HCT116 (cell line): ENCODE measurements around the gene INF2. TPM values are rescaled to one million over a fixed set of nuclear protein-coding genes. Genes with fewer than 3 reads are reported as not detected.

Experiments
- ATAC-seq: fragments of 200-7000 bp; cut with Tn5 transposase; 2 replicates; pipeline ENCODE4 v1.9.1; 2020; ENCODE audit warnings: mild to moderate bottlenecking, moderate library complexity
- BruUV-seq: library from RNA; stranded (reverse); fragments of 400-500 nt; replicated peaks from 2 replicates; lab custom pipeline; 2021; lab: Mats Ljungman, UMichigan
- CTCF ChIA-PET: fragments of 300-600 bp; sonication (Branson Sonifier 250); formaldehyde crosslinking; loops from one replicate; lab custom pipeline; 2021; ENCODE audit warnings: antibody characterized with exemption; lab: Charles Lee
- POLR2A ChIA-PET: fragments of 300-600, 350-600 bp; sonication (Branson Sonifier 250); formaldehyde crosslinking; loops from one replicate; lab custom pipeline; 2021; ENCODE audit warnings: antibody characterized with exemption; lab: Charles Lee
- RAD21 ChIA-PET, 2 experiments: fragments of 300-600 bp; sonication (Branson Sonifier 250); formaldehyde crosslinking; loops; one replicate each; lab custom pipeline; 2023; ENCODE audit warnings: low total read pairs in 2 of 2; ENCODE audit not compliant: uncharacterized antibody in 2 of 2, unreplicated experiment in 2 of 2, low non-redundant PET in 1 of 2; lab: Charles Lee
- DNase-seq: peaks from one replicate; pipeline ENCODE4 v3.0.0-alpha.2; 2010; ENCODE audit warnings: low read depth, low spot score
- H2AFZ ChIP-seq: fragments of 200-600 bp; shearing (Covaris generic), sonication (generic); 2 replicates; pipeline ENCODE4 v1.6.1; 2017; ENCODE audit warnings: low read depth, mixed run types, mixed read lengths, antibody characterized with exemption, low read length; ENCODE audit not compliant: poor library complexity, severe bottlenecking
- H3K27ac ChIP-seq: 2 replicates; pipeline ENCODE4 v1.5.1; 2012; ENCODE audit warnings: low read depth, low read length
- H3K27me3 ChIP-seq: fragments of 200-600 bp; sonication (generic); 2 replicates; pipeline ENCODE4 v1.6.1; 2016; ENCODE audit warnings: mixed run types, low read length, mixed read lengths; ENCODE audit not compliant: insufficient read depth
- H3K36me3 ChIP-seq, 2 experiments: fragments of 200-500 bp in 1 of 2; fragments of 200-600 bp in 1 of 2; sonication (Bioruptor generic) in 1 of 2; sonication (generic) in 1 of 2; 2 replicates each; pipeline versions ENCODE4 v1.5.1 to v1.6.1; 2014 to 2016; ENCODE audit warnings: low read length in 2 of 2, inconsistent platforms in 1 of 2, mixed read lengths in 1 of 2, mixed run types in 1 of 2; ENCODE audit not compliant: insufficient read depth in 2 of 2, control insufficient read depth in 1 of 2
- H3K4me1 ChIP-seq, 2 experiments: fragments of 200-600 bp in 1 of 2; sonication (generic) in 1 of 2; 2 replicates each; pipeline versions ENCODE4 v1.5.1 to v1.6.1; 2012 to 2017; ENCODE audit warnings: low read length in 2 of 2, inconsistent platforms in 1 of 2, mild to moderate bottlenecking in 1 of 2, mixed read lengths in 1 of 2, mixed run types in 1 of 2, moderate library complexity in 1 of 2; ENCODE audit not compliant: insufficient read depth in 2 of 2, control insufficient read depth in 1 of 2
- H3K4me2 ChIP-seq: fragments of 200-600 bp; sonication (generic); 2 replicates; pipeline ENCODE4 v1.6.1; 2017; ENCODE audit warnings: mixed run types, low read length, mixed read lengths
- H3K4me3 ChIP-seq, 2 experiments: fragments of 200-600 bp in 1 of 2; sonication (generic) in 1 of 2; replicated peaks in 1 of 2; 2 replicates each; pipeline ENCODE4 v1.5.1; 2011 to 2016; ENCODE audit warnings: low read length in 2 of 2, control low read depth in 1 of 2, low read depth in 1 of 2, mild to moderate bottlenecking in 1 of 2, mixed read lengths in 1 of 2, mixed run types in 1 of 2
- H3K79me2 ChIP-seq: fragments of 200-600 bp; sonication (generic); 2 replicates; pipeline ENCODE4 v1.6.1; 2017; ENCODE audit warnings: mild to moderate bottlenecking, mixed run types, low read length, moderate library complexity, mixed read lengths; ENCODE audit not compliant: insufficient read depth
- H3K9ac ChIP-seq: fragments of 200-600 bp; sonication (generic); 2 replicates; pipeline ENCODE4 v1.6.1; 2016; ENCODE audit warnings: low read length, mixed read lengths
- H3K9me2 ChIP-seq: fragments of 200-600 bp; sonication (generic), shearing (Covaris generic); 2 replicates; pipeline ENCODE4 v1.6.1; 2017; ENCODE audit warnings: mixed run types, mild to moderate bottlenecking, moderate library complexity; ENCODE audit not compliant: insufficient read depth
- H3K9me3 ChIP-seq, 2 experiments: fragments of 200-500 bp in 1 of 2; fragments of 200-600 bp in 1 of 2; sonication (Bioruptor generic) in 1 of 2; sonication (generic) in 1 of 2; 2 replicates each; pipeline ENCODE4 v1.6.1; 2014 to 2017; ENCODE audit warnings: low read length in 2 of 2, mixed read lengths in 2 of 2, inconsistent platforms in 1 of 2, low read depth in 1 of 2, mild to moderate bottlenecking in 1 of 2, mixed run types in 1 of 2, moderate library complexity in 1 of 2; ENCODE audit not compliant: control insufficient read depth in 1 of 2, insufficient read depth in 1 of 2
- H4K20me1 ChIP-seq: fragments of 200-600 bp; sonication (generic), shearing (Covaris generic); 2 replicates; pipeline ENCODE4 v1.6.1; 2017; ENCODE audit warnings: mixed run types, mild to moderate bottlenecking, moderate library complexity; ENCODE audit not compliant: insufficient read depth
- CEBPB ChIP-seq: IDR thresholded peaks from 2 replicates; pipeline ENCODE4 v1.6.1; 2012; ENCODE audit warnings: low read depth
- EGR1 ChIP-seq: IDR thresholded peaks from 2 replicates; pipeline ENCODE4 v1.6.1; 2012; ENCODE audit warnings: low read depth
- ELF1 ChIP-seq: IDR thresholded peaks from 2 replicates; pipeline ENCODE4 v1.6.1; 2012; ENCODE audit warnings: low read depth, borderline replicate concordance
- EZH2 ChIP-seq: fragments of 200-600 bp; sonication (generic); IDR thresholded peaks from 2 replicates; pipeline ENCODE4 v1.6.1; 2017; ENCODE audit warnings: antibody characterized with exemption, mixed run types
- EZH2phosphoT487 ChIP-seq: fragments of 200-600 bp; IDR thresholded peaks from 2 replicates; pipeline ENCODE4 v1.6.1; 2018; ENCODE audit warnings: antibody characterized with exemption, borderline replicate concordance
- FOSL1 ChIP-seq: IDR thresholded peaks from 2 replicates; pipeline ENCODE4 v1.6.1; 2012; ENCODE audit warnings: low read depth
- POLR2A ChIP-seq: IDR thresholded peaks from 2 replicates; pipeline ENCODE4 v1.7.0; 2011; ENCODE audit warnings: borderline replicate concordance; ENCODE audit not compliant: insufficient read depth, insufficient read length; ENCODE audit errors: extremely low read depth
- RAD21 ChIP-seq: IDR thresholded peaks from 2 replicates; pipeline ENCODE4 v1.6.1; 2012; ENCODE audit warnings: low read depth, mild to moderate bottlenecking
- SRF ChIP-seq: IDR thresholded peaks from 2 replicates; pipeline ENCODE4 v1.6.1; 2012; ENCODE audit warnings: low read depth
- TCF7L2 ChIP-seq: IDR thresholded peaks from 2 replicates; pipeline ENCODE4 v1.7.0; 2011; ENCODE audit warnings: borderline replicate concordance, inconsistent platforms; ENCODE audit not compliant: insufficient read depth, insufficient read length; ENCODE audit errors: extremely low read depth
- YY1 ChIP-seq: IDR thresholded peaks from 2 replicates; pipeline ENCODE4 v1.6.1; 2011; ENCODE audit warnings: low read length, low read depth, moderate library complexity, mild to moderate bottlenecking; ENCODE audit not compliant: insufficient replicate concordance; ENCODE audit errors: extremely low read depth
- ZFX ChIP-seq: fragments of 450-650 bp; IDR thresholded peaks from 2 replicates; pipeline ENCODE4 v1.6.1; 2017
- intact Hi-C: fragments of 100-400 bp; cut with micrococcal nuclease; formaldehyde crosslinking; loops from 2 replicates; pipeline ENCODE4 v1.10.0; 2022
- total RNA-seq: library from RNA; stranded (reverse); gene quantifications from one replicate; pipeline ENCODE4 v1.2.1, GENCODE V29; 2021; ENCODE audit not compliant: unreplicated experiment
- TF ChIP-seq, protein P1 (sequence below): IDR thresholded peaks from 2 replicates; pipeline ENCODE4 v1.6.1; 2012
- TF ChIP-seq, protein P2 (sequence below): IDR thresholded peaks from 2 replicates; pipeline ENCODE4 v1.6.1; 2012; ENCODE audit warnings: low read depth

Gene INF2
- total RNA-seq, 1 experiment from 2014 or later: 95.8 TPM

DNA sequence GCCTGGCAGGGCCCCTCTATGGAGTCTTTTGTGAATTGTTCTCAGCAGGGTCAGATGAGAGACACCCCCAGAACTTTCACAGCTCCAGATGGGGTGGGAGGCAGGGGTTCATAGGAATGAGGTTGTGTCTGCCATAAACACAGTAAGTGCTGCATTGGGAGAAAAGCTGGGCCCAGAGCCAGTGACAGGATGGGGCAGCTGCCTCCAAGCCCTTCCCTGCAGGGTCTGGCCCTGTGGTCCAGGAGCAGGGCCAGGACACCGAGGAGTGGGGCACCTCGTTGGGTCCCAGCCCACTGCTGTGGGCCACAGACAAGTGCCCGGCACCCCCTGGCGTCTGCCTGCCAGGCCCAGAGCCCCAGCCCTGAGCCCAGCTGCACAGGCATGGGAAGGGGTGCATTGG is 13.3 kb downstream of the INF2 start:
- Histone ChIP-seq H3K27ac (no peak overlapping the region), H3K79me2 (peaks cover 30% of the 10 kb centered on the region), H3K27me3 (no peaks in the 10 kb centered on the region), H3K9me3 (no peaks in the 10 kb centered on the region), H3K4me1 (peaks cover 3 to 14% of the 10 kb centered on the region in 2 experiments; a peak in 3 of 4 replicates), H4K20me1 (no peaks in the 10 kb centered on the region), H3K4me3 (no peak overlapping the region), H3K36me3 (peaks cover 15 to 19% of the 10 kb centered on the region in 2 experiments; a peak in 3 of 4 replicates), H2AFZ (no peak overlapping the region), H3K9me2 (no peaks in the 10 kb centered on the region), H3K4me2 (no peak overlapping the region), H3K9ac (no peak overlapping the region)
- DNase-seq (no peak), ATAC-seq (no peak)
- TF ChIP-seq SRF (no peak), EGR1 (no peak), FOSL1 (no peak), RAD21 (no peak), ZFX (no peak), POLR2A (no peak), EZH2phosphoT487 (no peak), YY1 (no peak), TCF7L2 (no peak), CEBPB (no peak), EZH2 (no peak), ELF1 (no peak)
- TF ChIP-seq, protein P1, sequence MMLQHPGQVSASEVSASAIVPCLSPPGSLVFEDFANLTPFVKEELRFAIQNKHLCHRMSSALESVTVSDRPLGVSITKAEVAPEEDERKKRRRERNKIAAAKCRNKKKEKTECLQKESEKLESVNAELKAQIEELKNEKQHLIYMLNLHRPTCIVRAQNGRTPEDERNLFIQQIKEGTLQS: no peak
- TF ChIP-seq, protein P2, sequence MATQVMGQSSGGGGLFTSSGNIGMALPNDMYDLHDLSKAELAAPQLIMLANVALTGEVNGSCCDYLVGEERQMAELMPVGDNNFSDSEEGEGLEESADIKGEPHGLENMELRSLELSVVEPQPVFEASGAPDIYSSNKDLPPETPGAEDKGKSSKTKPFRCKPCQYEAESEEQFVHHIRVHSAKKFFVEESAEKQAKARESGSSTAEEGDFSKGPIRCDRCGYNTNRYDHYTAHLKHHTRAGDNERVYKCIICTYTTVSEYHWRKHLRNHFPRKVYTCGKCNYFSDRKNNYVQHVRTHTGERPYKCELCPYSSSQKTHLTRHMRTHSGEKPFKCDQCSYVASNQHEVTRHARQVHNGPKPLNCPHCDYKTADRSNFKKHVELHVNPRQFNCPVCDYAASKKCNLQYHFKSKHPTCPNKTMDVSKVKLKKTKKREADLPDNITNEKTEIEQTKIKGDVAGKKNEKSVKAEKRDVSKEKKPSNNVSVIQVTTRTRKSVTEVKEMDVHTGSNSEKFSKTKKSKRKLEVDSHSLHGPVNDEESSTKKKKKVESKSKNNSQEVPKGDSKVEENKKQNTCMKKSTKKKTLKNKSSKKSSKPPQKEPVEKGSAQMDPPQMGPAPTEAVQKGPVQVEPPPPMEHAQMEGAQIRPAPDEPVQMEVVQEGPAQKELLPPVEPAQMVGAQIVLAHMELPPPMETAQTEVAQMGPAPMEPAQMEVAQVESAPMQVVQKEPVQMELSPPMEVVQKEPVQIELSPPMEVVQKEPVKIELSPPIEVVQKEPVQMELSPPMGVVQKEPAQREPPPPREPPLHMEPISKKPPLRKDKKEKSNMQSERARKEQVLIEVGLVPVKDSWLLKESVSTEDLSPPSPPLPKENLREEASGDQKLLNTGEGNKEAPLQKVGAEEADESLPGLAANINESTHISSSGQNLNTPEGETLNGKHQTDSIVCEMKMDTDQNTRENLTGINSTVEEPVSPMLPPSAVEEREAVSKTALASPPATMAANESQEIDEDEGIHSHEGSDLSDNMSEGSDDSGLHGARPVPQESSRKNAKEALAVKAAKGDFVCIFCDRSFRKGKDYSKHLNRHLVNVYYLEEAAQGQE: no peak
- ChIA-PET POLR2A (no interaction called here), CTCF (no interaction called here), RAD21 (no interaction called here)
- intact Hi-C loops: no loop called here
- BruUV-seq: no TSS peak
